Measurements from ENCODE around the gene LFNG. TPM values are rescaled to one million over a fixed set of nuclear protein-coding genes. Genes with fewer than 3 reads are reported as not detected.

Gene LFNG
- total and polyA plus RNA-seq, 4 donors, result 11.5 to 47.6 (median 23.7) TPM

DNA sequence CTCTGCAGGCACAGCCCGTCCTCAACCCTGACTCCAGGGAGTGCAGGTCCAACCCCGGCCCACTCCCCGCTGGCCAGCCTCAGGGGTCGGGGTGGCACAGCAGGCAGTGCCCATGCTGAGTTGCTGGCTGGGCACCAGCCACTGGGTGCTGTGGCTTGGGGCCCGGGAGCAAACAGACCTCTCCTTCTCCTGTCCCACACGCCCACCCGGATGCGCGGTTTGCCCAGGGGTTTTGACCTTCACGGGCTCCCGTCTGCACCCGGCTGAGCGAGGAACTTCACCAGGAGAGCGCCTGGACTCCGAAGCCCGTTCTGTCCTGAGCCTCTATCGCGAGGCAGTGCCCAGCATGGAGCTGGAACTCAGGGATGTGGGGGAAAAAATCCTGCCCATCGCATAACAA, 40.8 kb upstream of the LFNG start:
- WGBS, 2 donors, result 72 to 81% methylated on average over 19 of the region's 19 CpGs
- ATAC-seq (ENCODE audit: insufficient read depth, low FRiP score) (no peak), DNase-seq (no peak)
- H3K4me3 ChIP-seq, result no peak overlapping the region
- peaks cover 0 to 9% (median 2%) of the 10 kb centered on the region in 3 donors for H3K27me3 ChIP-seq (ENCODE audit: control insufficient read depth in 3 of 3, insufficient read depth in 3 of 3, low read length in 2 of 3)
- H3K36me3 ChIP-seq (ENCODE audit: control insufficient read depth in 4 of 4, insufficient read depth in 4 of 4, low read length in 4 of 4), result no peaks in the 10 kb centered on the region
- H3K9me3 ChIP-seq (ENCODE audit: control insufficient read depth in 4 of 4, insufficient read depth in 3 of 4, low read length in 3 of 4), result peaks cover 0 to 10% (median 0%) of the 10 kb centered on the region in 4 donors
- no peak overlapping the region for H3K9ac ChIP-seq (ENCODE audit: insufficient read depth in 1 of 2, low read length in 2 of 2)
- H3K4me1 ChIP-seq (ENCODE audit: control insufficient read depth in 5 of 5, insufficient read depth in 5 of 5, low read length in 5 of 5), result peaks cover 0 to 18% (median 8%) of the 10 kb centered on the region in 5 donors
- H3K27ac ChIP-seq (ENCODE audit: low read depth in 1 of 2, low read length in 1 of 2), result no peak overlapping the region
- TF ChIP-seq, protein P1, sequence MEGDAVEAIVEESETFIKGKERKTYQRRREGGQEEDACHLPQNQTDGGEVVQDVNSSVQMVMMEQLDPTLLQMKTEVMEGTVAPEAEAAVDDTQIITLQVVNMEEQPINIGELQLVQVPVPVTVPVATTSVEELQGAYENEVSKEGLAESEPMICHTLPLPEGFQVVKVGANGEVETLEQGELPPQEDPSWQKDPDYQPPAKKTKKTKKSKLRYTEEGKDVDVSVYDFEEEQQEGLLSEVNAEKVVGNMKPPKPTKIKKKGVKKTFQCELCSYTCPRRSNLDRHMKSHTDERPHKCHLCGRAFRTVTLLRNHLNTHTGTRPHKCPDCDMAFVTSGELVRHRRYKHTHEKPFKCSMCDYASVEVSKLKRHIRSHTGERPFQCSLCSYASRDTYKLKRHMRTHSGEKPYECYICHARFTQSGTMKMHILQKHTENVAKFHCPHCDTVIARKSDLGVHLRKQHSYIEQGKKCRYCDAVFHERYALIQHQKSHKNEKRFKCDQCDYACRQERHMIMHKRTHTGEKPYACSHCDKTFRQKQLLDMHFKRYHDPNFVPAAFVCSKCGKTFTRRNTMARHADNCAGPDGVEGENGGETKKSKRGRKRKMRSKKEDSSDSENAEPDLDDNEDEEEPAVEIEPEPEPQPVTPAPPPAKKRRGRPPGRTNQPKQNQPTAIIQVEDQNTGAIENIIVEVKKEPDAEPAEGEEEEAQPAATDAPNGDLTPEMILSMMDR (IDR thresholded peaks at IDR 0.05; ENCODE audit: control extremely low read depth, extremely low read depth), result no peak

DNA sequence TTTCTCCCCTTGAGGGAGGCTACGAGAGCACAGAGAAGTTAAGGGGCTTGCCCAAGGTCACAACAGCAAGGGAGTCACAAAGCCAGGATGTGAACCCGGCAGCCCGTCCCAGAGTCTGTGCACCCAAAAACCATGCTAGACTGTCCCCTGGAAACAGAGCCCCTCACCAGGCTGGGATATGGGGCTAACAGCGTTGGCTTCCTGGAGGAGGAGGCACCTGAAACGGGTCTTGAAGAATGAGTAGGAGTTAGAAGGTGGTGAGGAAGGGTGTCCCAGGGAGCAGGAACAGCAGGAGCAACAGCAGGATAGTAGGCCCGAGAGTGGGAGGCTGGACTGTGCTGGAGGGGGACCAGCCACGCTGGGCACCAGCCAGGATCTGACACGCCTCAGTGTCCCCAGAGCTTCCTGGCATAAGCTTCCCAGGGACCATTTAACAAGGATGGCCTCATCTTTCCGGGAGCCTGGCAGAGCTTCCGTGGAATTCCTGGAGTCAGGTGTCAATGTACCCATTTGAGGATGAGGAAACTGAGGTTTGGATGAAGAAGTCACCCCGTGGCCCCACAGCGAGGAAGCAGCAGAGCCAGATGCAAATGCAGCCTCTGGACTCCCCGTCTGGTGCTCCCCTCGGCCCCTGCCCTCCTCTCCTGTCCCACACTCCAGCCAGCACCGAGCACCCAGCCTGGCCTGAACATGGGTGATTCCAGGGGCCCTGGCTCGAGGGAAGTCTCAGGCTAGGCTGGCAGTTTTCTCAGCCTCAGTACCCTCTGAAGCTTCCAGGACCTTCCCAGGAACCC, 40.1 kb upstream of the LFNG start:
- Histone ChIP-seq H3K9ac (ENCODE audit: insufficient read depth in 1 of 2, low read length in 2 of 2) (no peak overlapping the region), H3K9me3 (ENCODE audit: control insufficient read depth in 4 of 4, insufficient read depth in 3 of 4, low read length in 3 of 4) (peaks cover 0 to 10% (median 0%) of the 10 kb centered on the region in 4 donors), H3K4me3 (no peak overlapping the region), H3K36me3 (ENCODE audit: control insufficient read depth in 4 of 4, insufficient read depth in 4 of 4, low read length in 4 of 4) (no peaks in the 10 kb centered on the region), H3K4me1 (ENCODE audit: control insufficient read depth in 5 of 5, insufficient read depth in 5 of 5, low read length in 5 of 5) (peaks cover 0 to 18% (median 8%) of the 10 kb centered on the region in 5 donors), H3K27me3 (ENCODE audit: control insufficient read depth in 3 of 3, insufficient read depth in 3 of 3, low read length in 2 of 3) (peaks cover 0 to 9% (median 2%) of the 10 kb centered on the region in 3 donors), H3K27ac (ENCODE audit: low read depth in 1 of 2, low read length in 1 of 2) (no peak overlapping the region)
- WGBS, 2 donors, result 88 to 89% methylated on average over 16 of the region's 16 CpGs
- DNase-seq (peak in 1 of 3 donors; percentile 11), ATAC-seq (ENCODE audit: insufficient read depth, low FRiP score) (no peak)
- TF ChIP-seq, protein P1 (IDR thresholded peaks at IDR 0.05; ENCODE audit: control extremely low read depth, extremely low read depth), result no peak

DNA sequence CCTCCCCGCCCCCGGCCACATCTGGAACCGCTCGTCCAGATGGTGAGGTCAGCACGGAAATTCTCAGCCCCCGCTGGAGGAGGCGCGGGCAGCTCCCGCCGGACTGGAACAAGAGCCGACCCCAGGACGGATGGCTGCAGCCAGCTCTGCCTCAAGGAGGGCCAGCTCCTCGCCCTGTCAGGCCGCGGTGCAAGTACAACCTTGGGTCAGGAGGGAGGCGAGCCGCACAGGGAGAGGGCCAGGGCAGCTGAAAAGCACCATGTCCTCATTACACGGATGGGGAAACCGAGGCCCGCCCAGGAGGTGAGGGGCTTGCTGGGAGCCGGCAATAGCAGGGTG, 39.5 kb upstream of the LFNG start:
- Histone ChIP-seq H3K9me3 (ENCODE audit: control insufficient read depth in 4 of 4, insufficient read depth in 3 of 4, low read length in 3 of 4) (peaks cover 0 to 10% (median 0%) of the 10 kb centered on the region in 4 donors), H3K9ac (ENCODE audit: insufficient read depth in 1 of 2, low read length in 2 of 2) (no peak overlapping the region), H3K27ac (ENCODE audit: low read depth in 1 of 2, low read length in 1 of 2) (no peak overlapping the region), H3K27me3 (ENCODE audit: control insufficient read depth in 3 of 3, insufficient read depth in 3 of 3, low read length in 2 of 3) (peaks cover 0 to 9% (median 2%) of the 10 kb centered on the region in 3 donors), H3K36me3 (ENCODE audit: control insufficient read depth in 4 of 4, insufficient read depth in 4 of 4, low read length in 4 of 4) (no peaks in the 10 kb centered on the region), H3K4me3 (no peak overlapping the region), H3K4me1 (ENCODE audit: control insufficient read depth in 5 of 5, insufficient read depth in 5 of 5, low read length in 5 of 5) (peaks cover 0 to 18% (median 8%) of the 10 kb centered on the region in 5 donors)
- 64 to 68% methylated on average over 21 of the region's 21 CpGs for WGBS, 2 donors
- DNase-seq, result peak; percentile 23 to 50 (median 40)
- TF ChIP-seq, protein P1 (IDR thresholded peaks at IDR 0.05; ENCODE audit: control extremely low read depth, extremely low read depth), result no peak
- no peak for ATAC-seq (ENCODE audit: insufficient read depth, low FRiP score)

Measured in lung (tissue), 12 donors.